ENCODE measurements around the gene DAB1. TPM values are rescaled to one million over a fixed set of nuclear protein-coding genes. Genes with fewer than 3 reads are reported as not detected.
"Not testable (repeated sequence)": the region's sequence is repeated elsewhere in the genome, so short reads cannot be mapped to it uniquely, and the experiment has no call there.

Gene DAB1
- total RNA-seq, 1 donor = 0.45 TPM

DNA sequence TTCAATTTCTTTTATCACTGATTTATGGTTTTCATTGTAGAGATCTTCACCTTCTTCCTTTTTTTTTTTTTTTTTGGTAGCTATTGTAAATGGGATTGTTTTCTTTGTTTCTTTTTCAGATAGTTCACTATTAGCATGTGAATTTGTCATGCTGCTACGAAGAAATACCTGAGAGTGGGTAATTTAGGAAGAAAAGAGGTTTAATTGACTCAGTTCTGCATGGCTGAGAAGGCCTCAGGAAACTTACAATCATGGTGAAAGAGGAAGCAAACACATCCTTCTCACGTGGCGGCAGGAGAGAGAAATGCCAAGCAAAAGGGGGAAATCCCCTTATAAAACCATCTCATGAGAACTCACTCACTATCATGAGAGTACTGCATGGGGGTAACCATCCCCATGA, 66.4 kb downstream of the DAB1 start:
- H3K4me3 ChIP-seq (ENCODE audit: low read depth, low read length) = no peak overlapping the region
- no peak for DNase-seq (ENCODE audit: low read depth)
- TF ChIP-seq, protein P1, sequence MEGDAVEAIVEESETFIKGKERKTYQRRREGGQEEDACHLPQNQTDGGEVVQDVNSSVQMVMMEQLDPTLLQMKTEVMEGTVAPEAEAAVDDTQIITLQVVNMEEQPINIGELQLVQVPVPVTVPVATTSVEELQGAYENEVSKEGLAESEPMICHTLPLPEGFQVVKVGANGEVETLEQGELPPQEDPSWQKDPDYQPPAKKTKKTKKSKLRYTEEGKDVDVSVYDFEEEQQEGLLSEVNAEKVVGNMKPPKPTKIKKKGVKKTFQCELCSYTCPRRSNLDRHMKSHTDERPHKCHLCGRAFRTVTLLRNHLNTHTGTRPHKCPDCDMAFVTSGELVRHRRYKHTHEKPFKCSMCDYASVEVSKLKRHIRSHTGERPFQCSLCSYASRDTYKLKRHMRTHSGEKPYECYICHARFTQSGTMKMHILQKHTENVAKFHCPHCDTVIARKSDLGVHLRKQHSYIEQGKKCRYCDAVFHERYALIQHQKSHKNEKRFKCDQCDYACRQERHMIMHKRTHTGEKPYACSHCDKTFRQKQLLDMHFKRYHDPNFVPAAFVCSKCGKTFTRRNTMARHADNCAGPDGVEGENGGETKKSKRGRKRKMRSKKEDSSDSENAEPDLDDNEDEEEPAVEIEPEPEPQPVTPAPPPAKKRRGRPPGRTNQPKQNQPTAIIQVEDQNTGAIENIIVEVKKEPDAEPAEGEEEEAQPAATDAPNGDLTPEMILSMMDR (IDR thresholded peaks at IDR 0.05; ENCODE audit: insufficient read depth, low read length) = no peak

DNA sequence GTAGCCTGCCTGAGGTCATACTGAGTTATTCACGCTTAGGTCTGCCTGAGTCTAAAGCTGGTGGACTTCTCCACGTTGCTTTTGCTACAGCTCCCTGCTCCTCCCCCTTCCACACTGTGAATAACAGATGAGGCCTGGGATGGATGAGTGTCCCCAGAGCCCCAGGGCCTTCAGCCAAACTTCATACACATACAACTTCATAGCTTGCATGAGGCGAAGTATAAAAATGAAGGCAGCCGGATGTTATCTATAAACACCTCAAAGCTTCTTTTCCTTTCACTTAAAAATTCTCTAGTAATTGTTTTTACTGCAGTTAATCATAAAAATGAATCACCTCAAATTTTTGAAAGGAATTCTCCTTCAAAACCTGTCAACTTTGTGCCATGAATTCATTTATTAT, 70.2 kb downstream of the DAB1 start:
- TF ChIP-seq, protein P1 (IDR thresholded peaks at IDR 0.05; ENCODE audit: insufficient read depth, low read length) = no peak
- no peak for DNase-seq (ENCODE audit: low read depth)
- no peak overlapping the region for H3K4me3 ChIP-seq (ENCODE audit: low read depth, low read length)

DNA sequence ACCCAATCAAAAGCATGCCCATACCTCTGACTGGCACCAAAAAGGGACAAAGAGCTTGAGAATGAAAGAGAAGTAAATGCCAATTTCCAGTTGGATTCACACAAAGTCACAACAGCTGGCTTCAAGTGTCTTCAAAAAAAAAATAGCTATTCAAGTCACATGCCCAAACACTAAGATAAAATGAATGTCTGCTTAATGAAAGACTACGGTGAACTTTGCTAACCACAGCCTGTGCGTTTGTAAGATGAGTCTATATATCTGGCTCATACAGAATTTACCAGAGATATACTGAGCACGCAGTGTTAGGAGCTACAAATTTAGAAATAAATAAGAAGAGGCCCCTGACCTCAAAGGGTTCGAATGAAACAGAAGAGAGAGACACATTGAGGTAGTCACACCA, 73.2 kb downstream of the DAB1 start:
- DNase-seq (ENCODE audit: low read depth) = no peak
- no peak overlapping the region for H3K4me3 ChIP-seq (ENCODE audit: low read depth, low read length)
- TF ChIP-seq, protein P1 (IDR thresholded peaks at IDR 0.05; ENCODE audit: insufficient read depth, low read length) = no peak

DNA sequence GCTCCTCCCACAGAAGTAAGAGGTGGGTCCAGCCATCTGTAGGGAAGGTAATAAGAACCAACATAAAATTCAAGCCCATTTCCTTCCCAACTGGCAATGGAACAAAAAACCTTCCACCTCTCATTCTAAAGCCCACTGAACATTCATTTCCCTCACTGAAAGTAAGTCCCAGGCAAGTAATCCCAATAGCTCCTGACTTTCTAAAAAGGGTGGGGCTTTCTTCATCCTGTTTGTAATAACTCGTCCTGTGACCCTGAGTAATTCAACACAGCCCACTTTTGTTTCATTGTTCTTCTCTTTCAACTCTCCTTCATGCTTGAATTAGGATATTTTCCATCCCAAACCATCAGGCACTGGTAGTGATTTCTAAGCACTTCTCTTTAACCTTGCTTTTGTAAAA, 74.9 kb downstream of the DAB1 start:
- TF ChIP-seq, protein P1 (IDR thresholded peaks at IDR 0.05; ENCODE audit: insufficient read depth, low read length) = no peak
- H3K4me3 ChIP-seq (ENCODE audit: low read depth, low read length) = no peak overlapping the region
- DNase-seq (ENCODE audit: low read depth) = no peak

DNA sequence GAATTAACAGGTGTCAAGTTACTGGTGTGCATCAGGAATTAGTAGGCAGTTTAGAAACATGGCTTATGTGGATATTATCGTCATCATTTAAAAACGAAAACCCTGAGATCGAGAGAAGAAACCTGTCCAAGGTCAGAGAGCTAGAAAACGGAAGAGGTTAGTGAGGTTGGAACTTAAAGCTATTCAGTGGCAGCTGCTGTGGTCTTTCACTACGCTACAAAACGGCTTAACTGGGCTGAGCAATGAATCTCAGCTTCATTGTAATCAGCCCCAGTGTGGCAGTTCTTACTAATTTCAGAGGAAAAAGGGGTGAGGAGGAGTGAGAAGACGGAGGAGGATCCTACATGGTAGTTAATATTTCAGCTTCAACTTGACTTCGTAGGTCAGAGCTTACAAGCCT, 77.9 kb downstream of the DAB1 start:
- TF ChIP-seq, protein P1 (IDR thresholded peaks at IDR 0.05; ENCODE audit: insufficient read depth, low read length) = no peak
- no peak for DNase-seq (ENCODE audit: low read depth)
- H3K4me3 ChIP-seq (ENCODE audit: low read depth, low read length) = no peak overlapping the region

DNA sequence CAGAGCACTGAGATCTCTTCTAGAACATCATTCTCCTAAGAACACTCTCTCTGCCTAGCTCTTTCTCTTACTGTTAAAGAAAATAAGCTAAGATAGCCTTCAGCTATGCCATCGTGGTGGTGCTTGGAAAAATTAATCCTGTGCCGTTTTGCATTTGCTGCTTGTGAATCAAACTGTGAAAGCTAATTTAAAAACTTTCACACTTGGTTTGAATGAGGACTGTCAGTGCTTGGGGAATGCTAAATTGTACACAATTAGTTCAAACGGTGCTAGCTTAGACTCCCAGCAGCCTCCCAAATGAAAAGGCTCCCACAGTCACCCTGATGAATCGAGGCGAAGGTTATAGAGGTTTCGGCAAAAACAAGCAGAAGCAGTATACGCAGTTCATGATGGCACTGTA, 79.6 kb downstream of the DAB1 start:
- DNase-seq (ENCODE audit: low read depth) = no peak
- TF ChIP-seq, protein P1 (IDR thresholded peaks at IDR 0.05; ENCODE audit: insufficient read depth, low read length) = no peak
- no peak overlapping the region for H3K4me3 ChIP-seq (ENCODE audit: low read depth, low read length)

DNA sequence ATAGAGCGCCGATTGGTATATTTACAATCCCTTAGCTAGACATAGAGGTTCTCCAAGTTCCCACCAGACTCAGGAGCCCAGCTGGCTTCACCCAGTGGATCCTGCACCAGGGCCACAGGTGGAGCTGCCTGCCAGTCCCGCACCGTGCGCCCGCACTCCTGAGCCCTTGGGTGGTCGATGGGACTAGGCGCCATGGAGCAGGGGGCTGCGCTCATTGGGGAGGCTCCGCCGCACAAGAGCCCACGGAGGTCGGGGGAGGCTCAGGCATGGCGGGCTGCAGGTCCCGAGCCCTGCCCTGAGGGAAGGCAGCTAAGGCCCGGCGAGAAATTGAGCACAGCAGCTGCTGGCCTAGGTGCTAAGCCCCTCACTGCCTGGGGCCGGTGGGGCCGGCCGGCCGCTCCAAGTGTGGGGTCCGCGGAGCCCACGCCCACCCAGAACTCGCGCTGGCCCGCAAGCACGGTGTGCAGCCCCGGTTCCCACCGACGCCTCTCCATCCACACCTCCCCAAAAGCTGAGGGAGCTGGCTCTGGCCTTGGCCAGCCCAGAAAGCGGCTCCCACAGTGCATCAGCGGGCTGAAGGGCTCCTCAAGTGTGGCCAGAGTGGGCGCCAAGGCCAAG, 80.5 kb downstream of the DAB1 start:
- not testable (repeated sequence) for DNase-seq (ENCODE audit: low read depth); H3K4me3 ChIP-seq (ENCODE audit: low read depth, low read length)

Data from fibroblast of the aortic adventitia (primary cell).